ENCODE measurements around the gene TNFRSF8.

The TNFRSF8 gene

DNA sequence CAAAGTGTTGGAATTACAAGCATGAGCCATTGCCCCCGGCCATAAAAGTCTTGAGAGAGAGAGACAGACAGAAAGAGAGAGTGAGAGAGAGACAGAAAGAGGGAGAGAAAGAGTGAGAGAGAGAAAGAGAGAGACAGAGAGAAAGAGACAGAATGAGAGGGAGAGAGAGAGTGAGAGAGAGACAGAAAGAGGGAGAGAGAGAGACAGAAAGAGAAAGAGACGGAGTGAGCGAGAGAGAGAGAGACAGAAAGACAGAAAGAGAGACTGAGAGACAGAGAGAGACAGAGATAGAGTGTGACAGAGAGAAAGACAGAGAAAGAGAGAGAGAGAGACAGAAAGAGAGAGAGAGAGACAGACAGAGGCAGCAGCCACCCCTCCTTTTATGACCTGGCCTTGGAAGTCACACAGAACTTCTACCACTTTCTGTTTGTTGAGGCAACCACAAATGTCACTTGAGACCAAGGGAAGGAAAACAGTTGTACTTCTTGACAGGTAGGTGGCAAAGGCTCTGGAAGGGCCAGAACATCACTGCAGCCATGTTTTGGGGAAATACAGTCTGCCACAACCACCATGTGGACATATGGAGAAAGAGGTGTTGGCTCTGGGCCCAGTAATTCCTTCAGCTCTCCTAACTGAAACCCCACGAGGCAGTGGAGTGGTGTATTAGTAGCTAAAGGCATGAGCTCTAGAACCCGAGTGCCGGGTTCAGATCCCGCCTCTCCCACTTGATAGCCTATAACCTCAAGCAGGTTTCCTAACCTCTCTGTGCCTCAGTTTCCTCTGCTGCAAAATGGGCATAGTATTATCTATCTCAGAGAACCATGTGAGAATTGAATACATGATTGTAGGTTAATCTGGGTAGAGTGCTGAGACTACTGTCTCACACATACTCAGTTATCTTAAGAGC lies 50.6 kb downstream of the TNFRSF8 start:
- Histone ChIP-seq H3K4me3 (ENCODE audit: low read length in 2 of 2) (no peak overlapping the region), H3K9me3 (ENCODE audit: control insufficient read depth in 2 of 2, low read length in 2 of 2) (no peaks in the 10 kb centered on the region), H3K4me1 (ENCODE audit: control insufficient read depth in 2 of 2, insufficient read depth in 2 of 2, low read length in 2 of 2) (no peaks in the 10 kb centered on the region), H3K36me3 (ENCODE audit: control insufficient read depth in 2 of 2, insufficient read depth in 2 of 2, low read length in 2 of 2) (no peaks in the 10 kb centered on the region), H3K9ac (ENCODE audit: low read depth in 1 of 2, low read length in 2 of 2) (no peak overlapping the region), H3K27ac (ENCODE audit: low read depth in 2 of 2, low read length in 2 of 2) (no peak overlapping the region), H3K27me3 (ENCODE audit: control insufficient read depth in 2 of 2, insufficient read depth in 2 of 2, low read length in 2 of 2) (no peaks in the 10 kb centered on the region)

DNA sequence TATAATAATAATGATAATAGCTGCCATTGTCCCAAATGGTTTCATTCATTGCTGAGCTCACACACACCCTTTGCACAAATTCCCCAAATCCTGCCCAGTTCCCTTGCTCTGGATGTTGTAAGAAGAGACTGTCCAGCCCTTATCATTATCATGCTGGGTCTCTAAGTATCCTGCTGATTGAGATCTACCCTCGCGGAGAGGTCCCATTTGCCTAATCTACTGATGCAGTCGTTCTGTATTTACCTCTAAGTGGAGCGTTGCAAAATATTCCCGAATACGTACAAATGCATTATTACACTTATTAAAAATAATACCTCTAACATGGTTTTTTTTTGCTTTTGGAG lies 51.2 kb downstream of the TNFRSF8 start:
- Histone ChIP-seq H3K4me1 (ENCODE audit: control insufficient read depth in 2 of 2, insufficient read depth in 2 of 2, low read length in 2 of 2) (no peaks in the 10 kb centered on the region), H3K9ac (ENCODE audit: low read depth in 1 of 2, low read length in 2 of 2) (no peak overlapping the region), H3K36me3 (ENCODE audit: control insufficient read depth in 2 of 2, insufficient read depth in 2 of 2, low read length in 2 of 2) (no peaks in the 10 kb centered on the region), H3K9me3 (ENCODE audit: control insufficient read depth in 2 of 2, low read length in 2 of 2) (no peaks in the 10 kb centered on the region), H3K27me3 (ENCODE audit: control insufficient read depth in 2 of 2, insufficient read depth in 2 of 2, low read length in 2 of 2) (no peaks in the 10 kb centered on the region), H3K4me3 (ENCODE audit: low read length in 2 of 2) (no peak overlapping the region), H3K27ac (ENCODE audit: low read depth in 2 of 2, low read length in 2 of 2) (no peak overlapping the region)

DNA sequence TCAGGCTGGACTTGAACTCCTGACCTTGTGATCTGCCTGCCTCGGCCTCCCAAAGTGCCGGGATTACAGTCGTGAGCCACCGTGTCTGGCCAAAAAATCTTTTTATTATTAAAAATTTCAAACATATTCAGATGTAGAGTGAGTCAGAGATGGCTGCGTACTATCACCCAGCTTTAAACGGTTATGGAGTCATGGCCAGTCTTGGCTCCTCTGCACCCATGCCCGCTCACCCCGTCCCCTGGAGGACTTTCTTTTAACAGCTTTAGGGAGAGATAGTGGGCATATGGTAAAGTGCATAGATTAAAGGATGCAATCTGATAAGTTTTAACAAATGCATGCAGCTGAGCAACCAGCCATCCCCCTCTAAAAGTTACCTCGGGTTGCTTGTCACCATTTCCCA lies 51.8 kb downstream of the TNFRSF8 start:
- Histone ChIP-seq H3K4me1 (ENCODE audit: control insufficient read depth in 2 of 2, insufficient read depth in 2 of 2, low read length in 2 of 2) (no peaks in the 10 kb centered on the region), H3K36me3 (ENCODE audit: control insufficient read depth in 2 of 2, insufficient read depth in 2 of 2, low read length in 2 of 2) (no peaks in the 10 kb centered on the region), H3K9me3 (ENCODE audit: control insufficient read depth in 2 of 2, low read length in 2 of 2) (no peaks in the 10 kb centered on the region), H3K4me3 (ENCODE audit: low read length in 2 of 2) (no peak overlapping the region), H3K27me3 (ENCODE audit: control insufficient read depth in 2 of 2, insufficient read depth in 2 of 2, low read length in 2 of 2) (no peaks in the 10 kb centered on the region), H3K9ac (ENCODE audit: low read depth in 1 of 2, low read length in 2 of 2) (no peak overlapping the region), H3K27ac (ENCODE audit: low read depth in 2 of 2, low read length in 2 of 2) (no peak overlapping the region)

DNA sequence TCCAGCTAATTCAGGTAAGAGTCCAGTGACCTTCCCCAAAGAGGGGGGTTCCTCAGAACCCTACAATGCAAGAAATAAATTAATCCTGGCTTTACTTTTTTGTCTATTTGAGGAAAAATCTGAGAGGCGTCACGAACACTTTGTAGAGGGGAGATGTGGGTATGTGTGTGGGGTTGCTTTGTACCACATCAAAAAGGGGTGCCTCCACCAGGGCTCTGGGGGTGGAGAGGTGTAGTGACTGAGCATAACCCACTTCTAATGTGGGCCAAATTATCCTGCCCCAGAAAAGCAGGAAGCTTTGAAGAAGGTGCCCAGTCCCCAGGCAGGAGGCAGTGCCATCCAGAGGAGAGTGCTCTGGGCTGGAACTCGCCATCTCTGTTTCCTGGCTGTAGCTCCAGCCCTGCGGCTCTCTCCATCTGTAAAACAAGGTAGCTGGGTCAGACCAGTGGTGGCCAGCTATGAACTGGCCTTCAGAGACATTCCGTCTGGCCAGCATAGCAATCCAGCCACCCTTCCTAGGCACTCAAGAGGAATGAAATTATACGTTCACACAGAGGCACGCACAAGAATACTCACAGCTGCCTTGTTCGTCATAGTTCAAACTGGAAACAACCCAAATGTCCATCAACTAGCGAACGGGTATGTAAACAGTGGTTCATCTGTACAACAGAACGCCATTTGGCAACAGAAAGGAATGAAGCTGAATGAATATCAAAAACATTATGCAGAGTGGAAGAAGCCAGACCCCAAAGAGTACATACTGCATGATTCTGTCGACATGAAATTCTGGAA lies 58.3 kb downstream of the TNFRSF8 start:
- Histone ChIP-seq H3K4me3 (ENCODE audit: low read length in 2 of 2) (no peak overlapping the region), H3K27ac (ENCODE audit: low read depth in 2 of 2, low read length in 2 of 2) (no peak overlapping the region), H3K9ac (ENCODE audit: low read depth in 1 of 2, low read length in 2 of 2) (no peak overlapping the region)

DNA sequence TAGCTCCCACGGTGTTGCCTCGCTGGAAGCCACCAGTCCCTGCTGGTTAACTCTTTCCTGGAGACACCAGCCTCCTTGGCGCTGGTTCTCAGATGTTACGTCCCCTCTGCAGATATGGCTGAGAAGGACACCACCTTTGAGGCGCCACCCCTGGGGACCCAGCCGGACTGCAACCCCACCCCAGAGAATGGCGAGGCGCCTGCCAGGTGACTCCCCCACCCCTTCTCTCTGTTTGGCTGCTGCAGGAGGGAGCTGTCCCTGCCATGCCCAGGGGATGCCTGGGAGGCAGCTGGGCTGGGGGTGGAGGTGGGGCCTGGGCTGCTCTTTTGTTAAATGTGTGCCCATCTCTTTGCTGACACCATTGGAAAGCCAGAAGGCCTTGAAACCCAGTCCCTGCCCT lies 60.1 kb downstream of the TNFRSF8 start:
- no peaks in the 10 kb centered on the region for H3K4me1 ChIP-seq (ENCODE audit: control insufficient read depth in 2 of 2, insufficient read depth in 2 of 2, low read length in 2 of 2)
- H3K4me3 ChIP-seq (ENCODE audit: low read length in 2 of 2), result no peak overlapping the region
- no peak overlapping the region for H3K27ac ChIP-seq (ENCODE audit: low read depth in 2 of 2, low read length in 2 of 2)
- no peaks in the 10 kb centered on the region for H3K36me3 ChIP-seq (ENCODE audit: control insufficient read depth in 2 of 2, insufficient read depth in 2 of 2, low read length in 2 of 2)
- no peak overlapping the region for H3K9ac ChIP-seq (ENCODE audit: low read depth in 1 of 2, low read length in 2 of 2)
- H3K27me3 ChIP-seq (ENCODE audit: control insufficient read depth in 2 of 2, insufficient read depth in 2 of 2, low read length in 2 of 2), result peaks cover 0 to 3% of the 10 kb centered on the region in 2 donors
- H3K9me3 ChIP-seq (ENCODE audit: control insufficient read depth in 2 of 2, low read length in 2 of 2), result no peaks in the 10 kb centered on the region

More for the DNA sequence above, 58.3 kb downstream of the TNFRSF8 start:
- Histone ChIP-seq H3K4me1 (ENCODE audit: control insufficient read depth in 2 of 2, insufficient read depth in 2 of 2, low read length in 2 of 2) (no peaks in the 10 kb centered on the region), H3K36me3 (ENCODE audit: control insufficient read depth in 2 of 2, insufficient read depth in 2 of 2, low read length in 2 of 2) (no peaks in the 10 kb centered on the region), H3K27me3 (ENCODE audit: control insufficient read depth in 2 of 2, insufficient read depth in 2 of 2, low read length in 2 of 2) (peaks cover 0 to 3% of the 10 kb centered on the region in 2 donors), H3K9me3 (ENCODE audit: control insufficient read depth in 2 of 2, low read length in 2 of 2) (no peaks in the 10 kb centered on the region)

DNA sequence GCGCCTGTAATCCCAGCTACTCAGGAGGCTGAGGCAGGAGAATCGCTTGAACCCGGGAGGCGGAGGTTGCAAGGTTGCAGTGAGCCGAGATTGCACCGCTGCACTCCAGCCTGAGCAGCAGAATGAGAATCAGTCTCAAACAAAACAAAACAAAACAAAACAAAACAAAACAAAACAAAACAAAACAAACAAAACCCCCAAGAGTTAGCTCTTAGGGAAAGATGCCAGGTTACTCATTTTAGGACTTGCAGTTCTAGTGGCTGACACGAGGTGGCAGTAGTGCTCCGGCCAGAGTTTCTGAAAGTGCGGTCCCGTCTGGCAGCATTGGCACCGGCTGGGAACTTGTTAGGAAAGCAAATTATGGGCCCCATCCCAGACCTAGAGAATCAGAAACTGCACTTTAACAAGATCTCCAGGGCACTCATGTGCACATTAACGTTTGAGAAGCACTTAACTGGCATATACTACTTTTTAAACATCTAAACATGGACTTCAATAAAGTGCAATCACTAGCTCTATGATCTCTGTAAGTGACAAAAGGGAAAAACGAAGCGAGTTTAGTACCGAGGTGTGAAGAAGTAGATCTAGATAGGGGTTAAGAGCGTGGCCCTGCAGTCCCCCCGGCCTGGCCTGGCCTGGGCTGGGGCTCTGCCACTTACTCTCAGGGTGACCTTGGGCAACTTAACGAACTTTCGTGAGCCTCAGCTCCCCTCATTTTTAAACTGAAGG lies 61.8 kb downstream of the TNFRSF8 start:
- Histone ChIP-seq H3K9me3 (ENCODE audit: control insufficient read depth in 2 of 2, low read length in 2 of 2) (no peaks in the 10 kb centered on the region), H3K27me3 (ENCODE audit: control insufficient read depth in 2 of 2, insufficient read depth in 2 of 2, low read length in 2 of 2) (peaks cover 0 to 3% of the 10 kb centered on the region in 2 donors), H3K36me3 (ENCODE audit: control insufficient read depth in 2 of 2, insufficient read depth in 2 of 2, low read length in 2 of 2) (no peaks in the 10 kb centered on the region), H3K4me3 (ENCODE audit: low read length in 2 of 2) (no peak overlapping the region), H3K9ac (ENCODE audit: low read depth in 1 of 2, low read length in 2 of 2) (no peak overlapping the region), H3K27ac (ENCODE audit: low read depth in 2 of 2, low read length in 2 of 2) (no peak overlapping the region), H3K4me1 (ENCODE audit: control insufficient read depth in 2 of 2, insufficient read depth in 2 of 2, low read length in 2 of 2) (no peaks in the 10 kb centered on the region)

DNA sequence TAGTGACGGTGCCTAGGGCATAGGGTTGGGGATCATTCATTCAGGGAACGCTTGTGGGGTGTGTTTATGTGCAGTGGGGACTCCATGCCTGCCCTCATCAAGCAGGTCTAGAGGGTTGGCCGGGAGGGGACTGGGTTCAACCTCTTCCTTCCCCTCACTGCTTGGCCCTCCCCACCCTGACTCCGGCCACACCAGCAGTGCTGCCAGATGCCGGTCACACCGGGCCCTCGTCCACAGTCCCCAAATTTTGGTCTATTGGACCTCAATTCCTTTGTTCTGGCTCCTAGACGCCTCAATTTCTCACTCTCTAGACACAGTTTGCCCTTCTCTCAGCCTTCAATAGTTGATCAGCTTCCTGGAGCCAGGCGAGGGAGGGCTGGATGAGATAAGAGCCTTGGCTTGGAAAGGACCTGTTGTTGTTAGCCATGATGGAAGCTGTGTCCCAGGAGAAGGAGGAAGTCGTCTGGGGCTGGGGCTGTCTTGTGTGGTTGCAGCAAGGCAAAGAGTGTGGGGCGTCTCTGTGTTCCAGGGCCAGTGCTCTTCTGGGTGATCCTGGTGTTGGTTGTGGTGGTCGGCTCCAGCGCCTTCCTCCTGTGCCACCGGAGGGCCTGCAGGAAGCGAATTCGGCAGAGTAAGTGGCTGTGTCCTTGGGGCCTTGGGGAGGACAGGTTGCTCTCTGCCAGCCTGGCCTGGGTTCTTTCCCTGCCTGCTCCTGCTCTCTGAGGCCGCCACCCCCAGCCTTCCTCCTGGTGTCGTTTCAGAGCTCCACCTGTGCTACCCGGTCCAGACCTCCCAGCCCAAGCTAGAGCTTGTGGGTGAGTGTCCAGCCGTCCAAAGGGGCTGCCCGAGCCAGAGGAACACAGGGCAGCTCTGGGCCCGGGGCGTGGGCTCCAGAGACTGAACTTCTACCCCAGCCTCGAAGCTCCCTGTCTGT lies 62.6 kb downstream of the TNFRSF8 start:
- Histone ChIP-seq H3K9me3 (ENCODE audit: control insufficient read depth in 2 of 2, low read length in 2 of 2) (no peaks in the 10 kb centered on the region), H3K4me1 (ENCODE audit: control insufficient read depth in 2 of 2, insufficient read depth in 2 of 2, low read length in 2 of 2) (peaks cover 0 to 3% of the 10 kb centered on the region in 2 donors), H3K27ac (ENCODE audit: low read depth in 2 of 2, low read length in 2 of 2) (no peak overlapping the region), H3K9ac (ENCODE audit: low read depth in 1 of 2, low read length in 2 of 2) (no peak overlapping the region), H3K36me3 (ENCODE audit: control insufficient read depth in 2 of 2, insufficient read depth in 2 of 2, low read length in 2 of 2) (no peaks in the 10 kb centered on the region), H3K4me3 (ENCODE audit: low read length in 2 of 2) (no peak overlapping the region), H3K27me3 (ENCODE audit: control insufficient read depth in 2 of 2, insufficient read depth in 2 of 2, low read length in 2 of 2) (no peaks in the 10 kb centered on the region)

DNA sequence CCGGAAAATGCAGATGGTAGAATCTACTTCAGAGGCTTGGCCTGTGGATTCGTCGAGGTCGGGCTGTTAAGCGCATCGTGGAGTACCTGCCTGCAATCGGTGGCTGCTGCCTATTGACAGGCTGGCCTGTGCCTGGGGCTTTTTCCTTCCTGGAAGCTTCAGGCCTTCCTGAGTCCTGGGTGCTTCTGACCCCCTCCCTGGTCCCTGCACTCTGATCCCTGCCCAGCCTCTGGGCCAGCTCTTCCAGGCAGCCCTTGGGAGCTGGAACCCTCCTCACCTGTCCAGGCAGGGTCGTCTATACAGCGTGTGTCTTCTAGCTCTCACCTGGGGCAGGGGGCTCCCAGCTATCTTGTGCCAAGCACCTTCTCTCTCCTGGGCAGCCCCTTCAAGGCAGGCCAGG lies 63.7 kb downstream of the TNFRSF8 start:
- Histone ChIP-seq H3K9me3 (ENCODE audit: control insufficient read depth in 2 of 2, low read length in 2 of 2) (no peaks in the 10 kb centered on the region), H3K4me1 (ENCODE audit: control insufficient read depth in 2 of 2, insufficient read depth in 2 of 2, low read length in 2 of 2) (peaks cover 0 to 3% of the 10 kb centered on the region in 2 donors), H3K36me3 (ENCODE audit: control insufficient read depth in 2 of 2, insufficient read depth in 2 of 2, low read length in 2 of 2) (no peaks in the 10 kb centered on the region), H3K27ac (ENCODE audit: low read depth in 2 of 2, low read length in 2 of 2) (no peak overlapping the region), H3K27me3 (ENCODE audit: control insufficient read depth in 2 of 2, insufficient read depth in 2 of 2, low read length in 2 of 2) (no peaks in the 10 kb centered on the region), H3K4me3 (ENCODE audit: low read length in 2 of 2) (no peak overlapping the region), H3K9ac (ENCODE audit: low read depth in 1 of 2, low read length in 2 of 2) (no peak overlapping the region)

DNA sequence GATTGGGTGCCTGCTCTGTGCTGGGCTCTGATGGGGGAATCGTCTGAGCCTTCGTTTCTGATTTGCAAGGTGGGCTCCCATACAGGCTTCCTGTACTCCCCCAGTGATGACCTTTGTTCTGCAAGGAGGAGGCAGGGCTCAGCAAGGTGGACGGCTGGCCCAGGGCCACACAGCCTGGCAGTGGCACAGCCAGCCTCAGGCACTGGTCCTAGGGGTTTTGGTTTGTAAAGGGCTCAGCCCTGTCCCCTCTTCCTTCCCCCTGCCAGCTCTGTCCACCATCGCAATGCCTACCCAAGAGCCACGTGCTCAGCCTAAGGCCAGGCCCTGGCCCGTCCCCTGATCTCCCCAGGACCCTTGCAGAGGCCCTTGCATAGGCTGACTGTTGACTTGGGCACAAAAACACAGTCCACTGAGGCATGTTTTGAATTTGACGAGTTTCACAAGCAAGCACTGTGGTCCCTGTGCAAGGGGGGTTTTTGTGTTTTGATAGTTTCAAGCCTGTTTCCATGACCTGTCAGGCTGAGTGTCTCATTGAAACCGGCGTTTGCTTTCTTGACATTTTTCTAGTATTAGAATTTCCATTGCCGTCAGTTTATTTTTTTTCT lies 64.2 kb downstream of the TNFRSF8 start:
- Histone ChIP-seq H3K9ac (ENCODE audit: low read depth in 1 of 2, low read length in 2 of 2) (no peak overlapping the region), H3K27ac (ENCODE audit: low read depth in 2 of 2, low read length in 2 of 2) (no peak overlapping the region), H3K4me3 (ENCODE audit: low read length in 2 of 2) (no peak overlapping the region), H3K36me3 (ENCODE audit: control insufficient read depth in 2 of 2, insufficient read depth in 2 of 2, low read length in 2 of 2) (no peaks in the 10 kb centered on the region), H3K27me3 (ENCODE audit: control insufficient read depth in 2 of 2, insufficient read depth in 2 of 2, low read length in 2 of 2) (no peaks in the 10 kb centered on the region), H3K4me1 (ENCODE audit: control insufficient read depth in 2 of 2, insufficient read depth in 2 of 2, low read length in 2 of 2) (peaks cover 0 to 3% of the 10 kb centered on the region in 2 donors), H3K9me3 (ENCODE audit: control insufficient read depth in 2 of 2, low read length in 2 of 2) (no peaks in the 10 kb centered on the region)

Data from mucosa of rectum (tissue), 2 donors.